ENCODE measurements around the gene CHRNA10.

Gene CHRNA10, protein sequence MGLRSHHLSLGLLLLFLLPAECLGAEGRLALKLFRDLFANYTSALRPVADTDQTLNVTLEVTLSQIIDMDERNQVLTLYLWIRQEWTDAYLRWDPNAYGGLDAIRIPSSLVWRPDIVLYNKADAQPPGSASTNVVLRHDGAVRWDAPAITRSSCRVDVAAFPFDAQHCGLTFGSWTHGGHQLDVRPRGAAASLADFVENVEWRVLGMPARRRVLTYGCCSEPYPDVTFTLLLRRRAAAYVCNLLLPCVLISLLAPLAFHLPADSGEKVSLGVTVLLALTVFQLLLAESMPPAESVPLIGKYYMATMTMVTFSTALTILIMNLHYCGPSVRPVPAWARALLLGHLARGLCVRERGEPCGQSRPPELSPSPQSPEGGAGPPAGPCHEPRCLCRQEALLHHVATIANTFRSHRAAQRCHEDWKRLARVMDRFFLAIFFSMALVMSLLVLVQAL

DNA sequence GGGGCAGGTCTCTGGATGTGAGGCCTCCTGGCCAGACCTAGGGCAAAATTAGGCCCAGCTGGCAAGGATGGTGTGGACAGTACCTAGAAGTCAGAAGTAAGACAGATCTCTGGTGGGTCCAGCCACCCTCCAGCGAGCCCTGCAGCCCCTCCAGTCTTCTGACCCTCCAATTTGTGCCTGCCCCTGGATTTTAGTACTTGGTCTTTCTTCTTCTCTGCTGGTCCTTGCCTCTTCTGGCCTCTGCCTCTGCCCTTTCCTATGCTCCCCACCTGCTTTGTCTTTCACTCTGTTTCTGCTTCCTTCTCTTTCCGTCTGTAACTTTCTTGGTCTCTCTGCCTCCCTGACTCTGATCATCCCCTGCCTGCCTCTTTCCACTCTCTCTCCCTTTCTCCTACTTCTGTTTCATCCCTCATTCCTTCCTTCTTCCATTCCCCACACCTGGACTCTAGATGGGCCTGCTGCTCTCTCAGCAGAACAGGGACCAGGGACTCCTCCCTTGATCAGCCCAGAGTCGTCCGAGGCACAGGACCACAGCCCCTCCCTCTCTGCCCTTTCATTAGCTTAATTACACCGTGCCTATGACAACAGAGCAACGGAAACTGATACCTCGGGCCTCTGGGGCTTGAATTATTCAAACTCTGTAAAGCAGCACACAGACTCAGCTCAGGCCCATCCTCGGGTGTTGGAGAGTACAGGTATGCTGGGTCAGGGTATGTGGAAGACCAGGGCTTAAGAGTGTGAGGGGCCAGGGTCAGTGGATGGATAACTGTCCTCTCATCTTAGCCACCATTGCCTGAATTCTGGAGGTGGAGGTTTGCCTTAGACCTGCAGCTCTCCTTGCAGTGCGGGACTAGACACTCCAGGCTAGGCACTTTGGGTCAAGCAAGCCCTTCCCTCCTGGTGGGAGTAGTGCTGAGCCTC lies at the start of gene CHRNA10:
Gene CHRNA10 (minus strand): TSS at position 51 of the 921 bp plus-strand sequence. CDS start 72 bp downstream, outside the sequence.
- DNase-seq (ENCODE audit: low read depth): no peak

DNA sequence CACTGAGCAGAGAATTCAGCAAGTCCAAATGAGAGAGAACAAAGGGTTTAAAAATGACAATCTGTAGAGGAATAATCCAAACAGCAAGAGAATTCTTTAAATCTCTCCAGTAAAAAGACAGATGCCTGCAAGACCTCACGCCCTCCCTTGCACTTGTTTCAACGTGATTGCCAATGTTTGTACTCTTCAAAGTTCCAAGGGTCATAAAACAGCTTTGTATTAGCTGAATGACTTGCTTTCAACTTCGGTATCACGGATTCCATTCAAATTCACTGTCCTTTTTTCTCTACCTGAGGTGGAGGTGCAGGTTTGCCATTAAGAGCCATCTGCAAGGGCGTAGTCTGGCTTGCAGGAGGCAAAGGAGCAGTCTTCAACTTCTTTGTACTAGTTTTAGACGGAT lies 41.1 kb upstream of the CHRNA10 start:
- no peak for DNase-seq (ENCODE audit: low read depth)

DNA sequence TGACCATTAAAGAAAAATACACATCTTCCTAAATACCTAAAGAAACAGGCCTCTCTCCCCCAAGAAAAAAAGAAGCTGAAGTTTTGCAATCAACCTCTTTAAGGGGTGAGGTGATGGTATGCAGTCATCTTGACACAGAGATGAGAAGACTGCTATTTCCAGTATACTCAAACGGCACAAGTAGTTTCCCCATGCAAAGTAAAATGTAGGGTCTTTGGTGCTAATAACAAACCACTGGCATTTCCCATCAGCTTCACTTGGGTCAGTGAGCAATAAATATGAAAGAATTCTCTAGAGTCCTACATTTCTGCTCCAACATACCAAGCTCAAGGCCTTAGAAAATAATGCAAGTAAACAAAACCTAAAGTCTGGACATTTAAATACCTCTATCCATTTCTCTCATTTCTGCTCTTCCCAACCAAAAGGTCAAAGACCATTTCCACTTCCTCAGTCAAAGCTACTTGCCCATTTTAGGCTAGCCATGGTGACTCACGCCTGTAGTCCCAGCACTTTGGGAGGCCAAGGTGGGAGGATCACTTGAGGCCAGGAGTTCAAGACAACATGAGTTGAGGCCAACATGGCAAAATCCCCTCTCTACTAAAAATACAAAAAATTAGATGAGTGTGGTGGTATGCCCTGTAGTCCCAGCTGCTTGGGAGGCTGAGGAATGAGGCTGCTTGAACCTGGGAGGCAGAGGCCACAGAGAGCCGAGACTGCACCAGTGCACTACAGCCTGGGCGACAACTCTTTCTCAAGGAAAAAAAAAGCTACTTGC lies 39.5 kb upstream of the CHRNA10 start:
- DNase-seq (ENCODE audit: low read depth): no peak

DNA sequence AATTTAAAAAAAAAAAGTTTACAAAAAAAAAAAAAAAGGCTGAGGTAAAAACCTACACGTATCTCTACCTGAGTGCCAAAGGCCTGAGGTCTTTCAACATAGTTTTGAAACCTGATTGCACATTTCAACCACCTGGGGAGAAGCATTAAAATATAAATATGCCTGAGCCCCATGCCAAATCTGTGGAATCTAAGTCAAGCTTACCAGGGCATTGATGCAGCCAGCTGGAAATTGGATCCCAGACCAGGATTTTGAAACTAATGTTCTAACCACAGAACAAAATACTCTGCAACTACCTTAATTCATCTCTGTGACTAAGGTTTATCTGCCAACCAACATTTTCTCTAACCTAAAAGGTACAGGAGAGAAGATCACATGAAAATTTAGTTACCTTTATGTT lies 38.8 kb upstream of the CHRNA10 start:
- no peak for DNase-seq (ENCODE audit: low read depth)

DNA sequence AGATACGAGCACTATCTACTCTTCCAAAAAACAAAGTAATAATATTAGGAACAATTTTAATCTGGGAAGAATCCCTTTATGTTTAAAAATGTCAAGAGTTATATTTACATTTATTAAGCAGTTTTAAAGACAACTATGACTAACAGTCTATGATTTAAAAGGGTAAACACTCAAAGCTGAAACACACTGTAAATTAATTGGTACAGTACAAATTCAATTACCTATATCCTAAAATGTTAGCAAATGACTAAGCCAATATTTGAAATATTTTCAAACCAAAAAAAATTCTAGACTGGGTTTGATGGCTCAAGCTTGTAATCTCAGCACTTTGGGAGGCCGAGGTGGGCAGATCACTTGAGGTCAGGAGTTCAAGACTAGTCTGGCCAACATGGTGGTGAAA lies 36.0 kb upstream of the CHRNA10 start:
- no peak for DNase-seq (ENCODE audit: low read depth)

DNA sequence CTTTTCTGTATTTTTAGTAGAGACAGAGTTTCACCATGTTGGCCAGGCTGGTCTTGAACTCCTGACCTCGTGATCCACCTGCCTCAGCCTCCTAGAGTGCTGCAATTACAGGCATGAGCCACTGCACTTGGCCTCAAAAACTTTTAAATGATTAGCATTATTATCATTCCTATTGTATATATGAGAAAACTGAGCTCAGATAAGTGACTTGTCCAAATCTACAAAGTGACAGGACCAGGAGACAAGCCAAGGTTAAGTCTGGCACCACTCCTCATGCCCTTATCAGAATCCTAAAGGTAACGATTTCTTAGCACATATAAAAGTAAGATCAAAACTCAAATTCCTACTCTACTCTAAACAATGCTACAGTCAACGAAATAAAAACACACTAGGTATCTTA lies 32.2 kb upstream of the CHRNA10 start:
- no peak for DNase-seq (ENCODE audit: low read depth)

DNA sequence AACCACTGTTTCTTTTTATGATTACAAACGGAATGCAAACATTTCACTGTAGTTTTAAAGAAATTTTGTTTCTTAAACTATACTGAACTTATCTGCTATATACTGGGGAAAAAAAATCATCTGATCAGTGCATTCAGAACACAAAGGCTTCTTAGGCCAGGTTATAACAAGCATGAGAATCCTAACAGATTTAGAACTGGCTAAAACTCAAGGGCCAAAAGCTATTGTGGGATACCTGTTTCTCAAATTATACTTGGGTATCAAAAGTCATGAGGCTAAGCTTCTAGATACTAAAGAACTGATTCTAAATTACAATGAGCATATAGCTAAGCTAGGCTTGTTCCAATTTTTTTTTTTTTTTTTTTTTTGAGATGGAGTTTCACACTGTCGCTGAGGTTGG lies 29.7 kb upstream of the CHRNA10 start:
- no peak for DNase-seq (ENCODE audit: low read depth)

DNA sequence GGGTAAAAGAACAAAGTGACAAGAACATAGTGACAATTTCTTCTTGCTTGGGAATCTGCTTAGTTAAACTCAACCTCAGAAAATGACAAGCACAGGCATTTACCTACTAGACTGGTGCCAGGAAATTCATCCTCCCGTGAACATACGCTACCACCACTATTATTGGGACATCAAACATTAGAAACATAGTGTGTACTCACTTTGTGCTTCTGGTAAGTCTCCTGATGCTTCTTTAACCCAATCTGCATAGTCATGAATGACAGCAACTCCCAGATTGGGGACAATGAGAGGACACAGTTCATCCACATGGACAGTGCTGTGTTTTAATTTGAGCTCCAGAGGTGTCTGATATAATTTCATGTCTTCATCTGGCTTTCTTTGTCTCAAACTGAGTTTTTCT lies 29.2 kb upstream of the CHRNA10 start:
- no peak for DNase-seq (ENCODE audit: low read depth)

DNA sequence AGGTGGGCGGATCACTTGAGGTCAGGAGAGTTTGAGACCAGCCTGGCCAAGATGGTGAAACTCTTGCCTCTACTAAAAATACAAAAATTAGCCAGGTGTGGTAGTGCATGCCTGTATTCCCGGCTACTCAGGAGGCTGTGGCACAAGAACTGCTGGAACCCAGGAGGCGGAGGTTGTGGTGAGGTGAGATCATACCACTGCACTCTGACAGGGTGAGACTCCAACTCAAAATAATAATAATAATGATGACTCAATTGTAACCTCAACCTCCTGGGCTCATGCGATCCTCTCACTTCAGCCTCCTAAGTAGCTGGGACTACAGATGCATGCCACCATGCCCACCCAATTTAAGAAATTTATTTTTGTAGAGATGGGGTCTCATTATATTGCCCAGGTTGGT lies 15.6 kb upstream of the CHRNA10 start:
- DNase-seq (ENCODE audit: low read depth): no peak

DNA sequence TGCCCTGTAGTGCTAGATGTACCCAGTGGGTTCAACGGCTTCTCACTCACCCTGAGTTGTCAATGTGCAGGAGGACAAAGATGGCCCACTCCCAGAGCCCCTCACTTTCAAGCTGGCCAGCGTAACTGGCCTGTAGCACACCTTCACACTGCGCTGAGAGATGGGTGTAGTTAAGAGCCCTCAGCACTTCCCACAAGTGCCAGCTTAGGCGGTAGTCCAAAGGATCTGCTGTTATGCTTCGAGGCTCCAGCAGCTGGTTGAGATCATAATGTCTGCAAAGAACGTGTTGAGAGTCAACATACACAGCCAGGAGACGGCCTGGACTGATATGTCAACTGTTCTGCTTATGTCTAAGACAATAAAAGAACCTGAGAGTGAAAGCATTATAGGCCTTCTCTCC lies 14.7 kb upstream of the CHRNA10 start:
- DNase-seq (ENCODE audit: low read depth): no peak

DNA sequence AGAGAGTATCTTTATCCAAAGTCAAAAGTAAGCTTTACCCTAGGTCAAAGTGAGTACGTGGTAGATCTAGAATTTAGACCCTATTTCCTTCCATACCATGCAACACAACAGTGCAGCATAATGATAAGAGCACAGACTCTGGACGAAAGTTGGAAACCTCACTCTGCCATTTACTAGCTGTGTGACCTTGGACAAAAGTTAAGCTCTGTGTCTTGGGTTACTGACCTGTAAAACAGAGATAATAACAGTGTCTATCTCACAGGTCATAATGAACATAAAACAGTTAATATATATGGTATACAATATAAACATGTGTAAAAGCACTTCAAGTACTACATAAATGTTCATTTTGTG lies 13.6 kb upstream of the CHRNA10 start:
- no peak for DNase-seq (ENCODE audit: low read depth)

DNA sequence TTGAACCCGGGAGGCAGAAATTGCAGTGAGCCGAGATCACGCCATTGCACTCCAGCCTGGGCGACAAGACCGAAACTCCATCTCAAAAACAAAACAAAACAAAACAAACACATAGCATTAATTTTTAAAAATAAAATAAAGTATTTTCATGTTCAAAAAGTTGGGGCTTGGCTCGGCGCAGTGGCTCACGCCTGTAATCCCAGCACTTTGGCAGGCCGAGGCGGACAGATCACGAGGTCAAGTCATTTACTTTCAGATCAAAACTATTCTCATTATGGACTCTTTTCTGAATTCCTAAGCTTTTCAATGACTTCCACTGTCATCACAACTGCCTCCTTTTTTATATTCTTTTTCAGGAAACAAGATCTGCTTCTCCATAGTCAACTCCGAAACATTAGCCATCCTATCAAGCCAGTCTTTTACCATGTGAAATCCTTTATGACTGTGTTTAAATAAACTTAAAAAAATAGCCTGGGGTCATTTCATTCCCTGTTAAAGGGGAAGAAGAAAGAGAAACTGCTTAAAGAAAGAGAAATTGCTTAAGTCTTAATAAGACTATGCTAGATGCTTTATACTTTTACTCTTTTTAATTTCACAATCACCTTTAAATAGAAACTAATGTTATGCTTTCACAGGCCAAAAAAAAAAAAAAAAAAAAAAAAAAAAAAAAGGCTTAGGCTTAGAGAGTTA lies 13.1 kb upstream of the CHRNA10 start:
- DNase-seq (ENCODE audit: low read depth): no peak

DNA sequence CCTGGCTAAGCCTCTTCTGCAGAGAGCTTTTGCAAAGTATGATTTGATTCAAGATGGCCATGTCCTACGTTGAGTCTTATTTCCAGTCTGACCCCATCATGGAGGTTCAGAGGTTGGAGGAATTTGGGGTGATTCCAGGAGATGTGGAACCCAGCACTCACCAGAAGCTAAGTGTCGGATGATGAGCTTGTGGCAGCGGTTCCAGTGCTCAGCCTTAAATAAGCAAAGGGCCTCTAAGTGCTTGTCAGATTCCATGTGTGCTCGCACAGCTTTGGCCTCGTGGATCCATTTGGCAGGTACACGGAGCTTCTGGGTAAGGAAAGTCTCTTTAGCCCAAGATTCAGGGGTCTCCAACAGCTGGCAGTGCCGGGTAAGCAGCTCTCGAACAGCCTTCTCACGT lies 11.9 kb upstream of the CHRNA10 start:
- DNase-seq (ENCODE audit: low read depth): no peak

DNA sequence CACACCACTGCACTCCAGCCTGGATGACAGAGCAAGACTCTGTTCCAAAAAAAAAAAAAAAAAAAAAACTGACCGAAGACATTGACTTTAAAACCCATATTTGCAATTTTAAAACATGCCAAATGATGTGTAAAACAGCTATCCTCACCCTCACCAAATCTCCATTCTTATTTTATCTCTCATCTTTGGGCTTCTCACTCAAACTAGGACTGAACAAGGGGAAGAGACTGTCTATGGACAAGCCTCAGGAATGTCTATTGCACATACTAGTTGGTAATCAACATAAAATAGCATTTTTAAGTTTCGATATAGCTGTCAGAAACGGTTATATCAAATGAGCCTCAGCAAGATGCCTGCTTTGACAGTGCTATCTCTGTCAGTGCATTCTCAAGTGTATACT lies 7.9 kb upstream of the CHRNA10 start:
- DNase-seq (ENCODE audit: low read depth): no peak

DNA sequence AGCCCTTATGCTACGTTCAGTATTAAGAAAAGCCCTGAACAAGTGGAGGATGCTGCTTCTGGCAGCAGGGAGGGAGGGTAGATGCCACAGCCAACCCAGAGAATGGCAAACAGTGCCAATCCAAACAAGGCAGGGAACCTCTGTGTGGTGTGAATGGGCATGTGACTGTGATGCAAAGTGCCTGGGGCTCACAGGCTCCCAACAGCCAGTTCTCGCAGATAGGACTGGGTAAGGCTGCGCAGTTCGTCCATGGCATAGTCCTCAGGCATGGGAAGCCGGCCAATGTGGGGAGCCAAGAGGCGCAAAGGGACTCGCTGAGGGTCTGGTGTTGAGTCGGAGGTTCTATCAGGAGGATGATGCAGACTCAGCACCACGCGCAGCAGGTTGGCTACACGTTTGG lies 4.8 kb upstream of the CHRNA10 start:
- no peak for DNase-seq (ENCODE audit: low read depth)

DNA sequence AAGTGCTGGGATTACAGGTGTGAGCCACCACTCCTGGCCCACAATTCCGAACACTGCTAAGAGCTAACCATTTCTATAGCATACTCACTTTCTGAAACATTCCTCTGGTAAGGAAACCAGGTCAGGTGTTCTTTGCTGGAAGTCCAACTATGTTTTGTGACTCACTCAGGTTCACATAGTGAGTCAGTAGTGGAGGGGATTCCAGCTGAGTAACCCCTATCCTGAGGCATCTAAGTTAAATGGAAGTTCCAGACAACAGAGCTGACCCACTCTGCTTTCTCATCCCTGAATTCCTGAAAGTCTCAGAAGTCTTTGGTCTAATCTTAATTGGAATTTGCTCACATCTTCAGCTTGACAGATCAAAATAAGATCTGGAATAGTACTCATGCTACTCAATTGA lies 3.0 kb upstream of the CHRNA10 start:
- DNase-seq (ENCODE audit: low read depth): peak; percentile 59

DNA sequence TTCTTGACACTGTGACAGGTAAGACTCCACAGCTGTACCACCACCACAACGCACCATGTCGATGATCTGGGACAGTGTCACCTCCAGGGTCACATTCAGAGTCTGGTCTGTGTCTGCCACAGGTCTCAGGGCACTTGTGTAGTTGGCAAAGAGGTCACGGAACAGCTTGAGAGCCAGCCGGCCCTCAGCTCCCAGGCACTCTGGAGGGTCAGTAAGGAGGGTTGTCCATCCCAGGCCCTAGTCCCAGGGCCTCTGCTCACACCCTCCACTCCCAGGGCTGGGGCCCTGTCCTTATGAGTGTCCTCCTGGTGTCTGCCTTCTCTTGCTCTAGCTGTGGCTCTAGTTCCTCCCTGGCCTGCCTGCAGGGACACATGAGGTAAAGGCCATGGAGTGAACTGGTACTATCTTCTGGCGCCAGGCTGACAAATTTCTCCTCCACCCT lies 1.4 kb downstream of the CHRNA10 start:
- no peak for DNase-seq (ENCODE audit: low read depth)

DNA sequence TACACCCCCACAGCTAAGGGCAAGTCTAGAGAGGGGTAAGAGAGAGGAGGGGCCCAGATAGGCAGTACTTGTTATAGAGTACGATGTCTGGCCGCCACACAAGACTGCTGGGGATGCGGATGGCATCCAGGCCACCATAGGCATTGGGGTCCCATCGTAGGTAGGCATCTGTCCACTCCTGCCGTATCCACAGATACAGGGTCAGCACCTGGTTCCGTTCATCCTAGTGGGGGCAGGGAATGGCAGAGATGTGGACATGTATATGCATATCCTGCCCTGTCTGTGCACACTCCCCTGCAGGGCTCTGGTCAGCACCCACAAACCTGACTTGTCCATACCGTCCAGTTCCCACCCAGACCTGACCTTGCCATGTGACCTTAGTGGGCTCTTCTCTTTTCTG lies 2.1 kb downstream of the CHRNA10 start:
- no peak for DNase-seq (ENCODE audit: low read depth)

DNA sequence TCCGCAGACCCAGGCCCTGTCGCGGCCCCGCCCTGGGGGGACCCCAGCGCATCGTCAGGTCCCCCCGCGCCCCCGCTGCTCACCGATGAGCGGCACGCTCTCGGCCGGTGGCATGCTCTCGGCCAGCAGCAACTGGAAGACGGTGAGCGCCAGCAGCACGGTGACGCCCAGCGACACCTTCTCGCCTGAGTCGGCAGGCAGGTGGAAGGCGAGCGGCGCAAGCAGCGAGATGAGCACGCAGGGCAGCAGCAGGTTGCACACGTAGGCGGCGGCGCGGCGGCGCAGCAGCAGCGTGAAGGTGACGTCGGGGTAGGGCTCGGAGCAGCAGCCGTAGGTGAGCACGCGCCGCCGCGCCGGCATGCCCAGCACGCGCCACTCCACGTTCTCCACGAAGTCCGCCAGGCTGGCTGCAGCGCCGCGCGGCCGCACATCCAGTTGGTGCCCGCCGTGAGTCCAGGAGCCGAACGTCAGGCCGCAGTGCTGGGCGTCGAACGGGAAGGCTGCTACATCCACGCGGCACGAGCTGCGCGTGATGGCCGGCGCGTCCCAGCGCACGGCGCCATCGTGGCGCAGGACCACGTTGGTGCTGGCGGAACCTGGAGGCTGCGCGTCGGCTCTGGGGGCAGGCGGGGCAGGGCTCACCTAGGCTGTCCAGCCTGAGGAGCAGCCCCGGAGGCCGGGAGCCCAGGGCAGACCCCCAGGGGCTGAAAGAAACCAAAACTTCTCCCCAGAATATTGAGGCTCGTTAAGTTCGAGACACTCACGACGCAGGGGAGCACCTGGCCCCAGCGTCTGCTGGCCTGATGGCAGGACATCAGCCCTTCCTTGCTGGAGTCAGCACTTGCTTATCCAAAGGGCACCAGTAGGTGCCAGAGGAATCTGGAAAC lies 3.8 kb downstream of the CHRNA10 start:
- no peak for DNase-seq (ENCODE audit: low read depth)

DNA sequence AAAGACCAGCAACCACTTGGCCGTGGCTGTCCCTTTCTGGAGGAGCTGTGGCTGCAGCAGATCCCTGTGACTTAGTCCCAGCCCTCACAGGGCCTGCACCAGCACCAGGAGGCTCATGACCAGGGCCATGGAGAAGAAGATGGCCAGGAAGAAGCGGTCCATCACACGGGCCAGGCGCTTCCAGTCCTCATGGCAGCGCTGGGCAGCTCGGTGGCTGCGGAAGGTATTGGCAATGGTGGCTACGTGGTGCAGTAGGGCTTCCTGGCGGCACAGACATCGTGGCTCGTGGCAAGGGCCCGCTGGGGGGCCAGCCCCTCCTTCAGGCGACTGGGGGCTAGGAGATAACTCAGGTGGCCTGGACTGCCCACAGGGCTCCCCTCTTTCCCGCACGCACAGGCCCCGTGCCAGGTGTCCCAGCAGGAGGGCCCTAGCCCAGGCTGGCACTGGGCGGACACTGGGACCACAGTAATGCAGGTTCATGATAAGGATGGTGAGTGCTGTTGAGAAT lies 5.1 kb downstream of the CHRNA10 start:
- no peak for DNase-seq (ENCODE audit: low read depth)

Measured in HS-5 (cell line).